Measurements from ENCODE around the gene CTNNBL1. TPM values are rescaled to one million over a fixed set of nuclear protein-coding genes. Genes with fewer than 3 reads are reported as not detected.
"Not testable (repeated sequence)": the region's sequence is repeated elsewhere in the genome, so short reads cannot be mapped to it uniquely, and the experiment has no call there.

The CTNNBL1 gene
- total RNA-seq, 4 donors from 2014 or later = 24.2 to 34.9 (median 31.6) TPM

GRCh38 chr20:37651932-37652331, 41.9 kb upstream of the CTNNBL1 start:
- TF ChIP-seq CTCF (IDR thresholded peaks at IDR 0.05) = no peak
- ATAC-seq (ENCODE audit: low FRiP score) (no peak), DNase-seq (ENCODE audit: low spot score) (no peak)

- TF ChIP-seq CTCF (IDR thresholded peaks at IDR 0.05) = no peak
- ATAC-seq (ENCODE audit: low FRiP score) (no peak), DNase-seq (ENCODE audit: low spot score) (no peak)
These were observed 36.9 kb upstream of the CTNNBL1 start for GRCh38 chr20:37656945-37657344.

GRCh38 chr20:37657924-37658804, 35.7 kb upstream of the CTNNBL1 start:
- no peak for DNase-seq (ENCODE audit: low spot score)
- ATAC-seq (ENCODE audit: low FRiP score) = no peak
- no peak for TF ChIP-seq CTCF (IDR thresholded peaks at IDR 0.05)

- no peak for TF ChIP-seq CTCF (IDR thresholded peaks at IDR 0.05)
- ATAC-seq (ENCODE audit: low FRiP score) (no peak), DNase-seq (ENCODE audit: low spot score) (no peak)
These were observed 32.3 kb upstream of the CTNNBL1 start for GRCh38 chr20:37661519-37661918.

GRCh38 chr20:37662308-37662707, 31.5 kb upstream of the CTNNBL1 start:
- no peak for TF ChIP-seq CTCF (IDR thresholded peaks at IDR 0.05)
- ATAC-seq (ENCODE audit: low FRiP score) = no peak
- DNase-seq (ENCODE audit: low spot score) = no peak

- ATAC-seq (ENCODE audit: low FRiP score); DNase-seq (ENCODE audit: low spot score): not testable (repeated sequence)
These were observed 29.2 kb upstream of the CTNNBL1 start for GRCh38 chr20:37664595-37664994.

- ATAC-seq (ENCODE audit: low FRiP score) (no peak), DNase-seq (ENCODE audit: low spot score) (no peak)
- TF ChIP-seq CTCF (IDR thresholded peaks at IDR 0.05) = no peak
These were observed 25.7 kb upstream of the CTNNBL1 start for GRCh38 chr20:37668166-37668565.
